H9 (cell line): Measurements from ENCODE around the gene CHADL. TPM values are rescaled to one million over a fixed set of nuclear protein-coding genes. Genes with fewer than 3 reads are reported as not detected.
A peak's percentile ranks its signal among the peaks of the same experiment; 100 is the strongest.

Experiments used
- DNase-seq: peaks from one replicate; pipeline ENCODE4 v3.0.0-alpha.2; 2017
- H2AFZ ChIP-seq: one replicate; pipeline ENCODE4 v1.6.1; 2013; ENCODE audit warnings: mild to moderate bottlenecking, low read length, control low read depth, moderate library complexity
- H2AK5ac ChIP-seq: 2 replicates; pipeline ENCODE4 v1.6.1; 2013; ENCODE audit warnings: low read length, control low read depth, mixed read lengths; ENCODE audit not compliant: insufficient read length
- H2BK120ac ChIP-seq: one replicate; pipeline ENCODE4 v1.6.1; 2013; ENCODE audit warnings: low read depth, mild to moderate bottlenecking, low read length, control low read depth, inconsistent platforms; ENCODE audit not compliant: poor library complexity, severe bottlenecking
- H2BK12ac ChIP-seq: 2 replicates; pipeline ENCODE4 v1.6.1; 2013; ENCODE audit warnings: low read length, control low read depth, mixed read lengths, low read depth; ENCODE audit not compliant: insufficient read length
- H2BK15ac ChIP-seq: 2 replicates; pipeline ENCODE4 v1.6.1; 2013; ENCODE audit warnings: low read depth, low read length, control low read depth
- H2BK20ac ChIP-seq: one replicate; pipeline ENCODE4 v1.6.1; 2013; ENCODE audit warnings: low read depth, mild to moderate bottlenecking, low read length, control low read depth, inconsistent platforms; ENCODE audit not compliant: poor library complexity, severe bottlenecking
- H2BK5ac ChIP-seq: 2 replicates; pipeline ENCODE4 v1.6.1; 2013; ENCODE audit warnings: low read length, control low read depth, mixed read lengths; ENCODE audit not compliant: insufficient read length
- H3K14ac ChIP-seq: 2 replicates; pipeline ENCODE4 v1.6.1; 2013; ENCODE audit warnings: low read length, control low read depth; ENCODE audit not compliant: insufficient read depth
- H3K18ac ChIP-seq: 2 replicates; pipeline ENCODE4 v1.6.1; 2013; ENCODE audit warnings: low read depth, mild to moderate bottlenecking, mixed read lengths, low read length, control low read depth; ENCODE audit not compliant: insufficient read length
- H3K23ac ChIP-seq: 2 replicates; pipeline ENCODE4 v1.6.1; 2013; ENCODE audit warnings: low read length, control low read depth, mixed read lengths, low read depth; ENCODE audit not compliant: insufficient read length
- H3K23me2 ChIP-seq: 2 replicates; pipeline ENCODE4 v1.6.1; 2013; ENCODE audit warnings: low read depth, mild to moderate bottlenecking, mixed read lengths, low read length, control low read depth; ENCODE audit not compliant: insufficient read length, poor library complexity, severe bottlenecking
- H3K27ac ChIP-seq: 2 replicates; pipeline ENCODE4 v1.5.1; 2013; ENCODE audit warnings: low read length, control low read depth, mixed read lengths, low read depth; ENCODE audit not compliant: insufficient read length
- H3K27me3 ChIP-seq: 2 replicates; pipeline ENCODE4 v1.6.1; 2013; ENCODE audit warnings: low read length, control low read depth, inconsistent platforms; ENCODE audit not compliant: insufficient read depth
- H3K4ac ChIP-seq: 2 replicates; pipeline ENCODE4 v1.6.1; 2013; ENCODE audit warnings: low read depth, mild to moderate bottlenecking, control low read depth, inconsistent platforms, low read length, moderate library complexity
- H3K4me1 ChIP-seq: 2 replicates; pipeline ENCODE4 v1.6.1; 2013; ENCODE audit warnings: low read length, control low read depth, inconsistent platforms; ENCODE audit not compliant: insufficient read depth
- H3K4me2 ChIP-seq: 2 replicates; pipeline ENCODE4 v1.6.1; 2013; ENCODE audit warnings: low read length, control low read depth, mixed read lengths; ENCODE audit not compliant: insufficient read length, insufficient read depth
- H3K56ac ChIP-seq: 2 replicates; pipeline ENCODE4 v1.6.1; 2013; ENCODE audit warnings: low read depth, mild to moderate bottlenecking, mixed read lengths, low read length, control low read depth; ENCODE audit not compliant: insufficient read length
- H3K79me1 ChIP-seq: 2 replicates; pipeline ENCODE4 v1.6.1; 2013; ENCODE audit warnings: low read depth, mild to moderate bottlenecking, moderate library complexity, low read length, control low read depth, inconsistent platforms; ENCODE audit not compliant: insufficient read depth, poor library complexity, severe bottlenecking
- H3K79me2 ChIP-seq: 2 replicates; pipeline ENCODE4 v1.6.1; 2013; ENCODE audit warnings: low read length, control low read depth, inconsistent platforms; ENCODE audit not compliant: insufficient read depth
- H3K9ac ChIP-seq: 2 replicates; pipeline ENCODE4 v1.6.1; 2013; ENCODE audit warnings: low read length, control low read depth, mixed read lengths; ENCODE audit not compliant: insufficient read length; ENCODE audit errors: extremely low read depth
- H3K9me3 ChIP-seq: one replicate; pipeline ENCODE4 v1.6.1; 2013; ENCODE audit warnings: low read depth, low read length, inconsistent platforms; ENCODE audit not compliant: control insufficient read depth
- H3T11ph ChIP-seq: one replicate; pipeline ENCODE4 v1.6.1; 2013; ENCODE audit warnings: mild to moderate bottlenecking, low read length, control low read depth, inconsistent platforms
- H4K20me1 ChIP-seq: one replicate; pipeline ENCODE4 v1.6.1; 2013; ENCODE audit not compliant: control insufficient read depth, insufficient read length, insufficient read depth
- H4K5ac ChIP-seq: 2 replicates; pipeline ENCODE4 v1.6.1; 2013; ENCODE audit warnings: low read depth, mild to moderate bottlenecking, mixed read lengths, low read length, control low read depth; ENCODE audit not compliant: insufficient read length
- H4K8ac ChIP-seq: replicated peaks from 2 replicates; pipeline ENCODE4 v1.6.1; 2013; ENCODE audit warnings: low read length, control low read depth, mixed read lengths, low read depth; ENCODE audit not compliant: insufficient read length
- H4K91ac ChIP-seq: 2 replicates; pipeline ENCODE4 v1.6.1; 2013; ENCODE audit warnings: low read depth, mild to moderate bottlenecking, moderate library complexity, mixed read lengths, low read length, control low read depth; ENCODE audit not compliant: insufficient read length
- H3K27ac Mint-ChIP-seq, 3 experiments: 2 replicates in 2 of 3; 3 replicates in 1 of 3; pipeline ENCODE4 v1.8.0; 2020 to 2021; ENCODE audit warnings: mixed read lengths in 3 of 3, mild to moderate bottlenecking in 1 of 3, moderate library complexity in 1 of 3
- H3K27me3 Mint-ChIP-seq: 2 replicates; pipeline ENCODE4 v1.8.0; 2021; ENCODE audit warnings: low read depth, mild to moderate bottlenecking, moderate library complexity, mixed read lengths
- H3K36me3 Mint-ChIP-seq, 3 experiments: 2 replicates in 2 of 3; 3 replicates in 1 of 3; pipeline ENCODE4 v1.8.0; 2020 to 2021; ENCODE audit warnings: low read depth in 3 of 3, mixed read lengths in 3 of 3; ENCODE audit not compliant: insufficient read depth in 1 of 3
- H3K4me1 Mint-ChIP-seq, 2 experiments: 2 replicates each; pipeline ENCODE4 v1.8.0; 2020; ENCODE audit warnings: mixed read lengths in 2 of 2
- H3K4me3 Mint-ChIP-seq, 2 experiments: 2 replicates in 1 of 2; 3 replicates in 1 of 2; pipeline ENCODE4 v1.8.0; 2020 to 2021; ENCODE audit warnings: mild to moderate bottlenecking in 2 of 2, mixed read lengths in 2 of 2, moderate library complexity in 1 of 2
- H3K9me3 Mint-ChIP-seq, 2 experiments: 2 replicates in 1 of 2; 3 replicates in 1 of 2; pipeline ENCODE4 v1.8.0; 2020; ENCODE audit warnings: mild to moderate bottlenecking in 2 of 2, mixed read lengths in 2 of 2, moderate library complexity in 1 of 2
- CTCF ChIP-seq: fragments of 200-600 bp; sonication (generic); conservative IDR thresholded peaks from 3 replicates; pipeline ENCODE4 v1.8.0; 2021; ENCODE audit warnings: antibody characterized with exemption, mild to moderate bottlenecking
- WGBS: extraction: QIAGEN DNeasy Blood & Tissue Kit; methylation state at CpG from one replicate; pipeline ENCODE4 v1.1.7; 2013; ENCODE audit warnings: missing lambda C conversion rate, low lambda C conversion rate, mixed read lengths; ENCODE audit not compliant: insufficient read length; ENCODE audit errors: extremely low coverage; 5-methylcytosine and 5-hydroxymethylcytosine counted together
- total RNA-seq: library from RNA; stranded (reverse); gene quantifications from 2 replicates; pipeline ENCODE4 v1.2.1, GENCODE V29; 2021

Gene CHADL
- total RNA-seq, 1 experiment from 2014 or later: 1.6 TPM

- Histone ChIP-seq H3K4me2 (no peak overlapping the region), H2BK12ac (no peak overlapping the region), H3K23me2 (no peaks in the 10 kb centered on the region), H3K9ac (no peak overlapping the region), H2AFZ (no peak overlapping the region), H2BK20ac (no peak overlapping the region), H3K18ac (no peak overlapping the region), H3K4ac (no peak overlapping the region), H2AK5ac (no peak overlapping the region), H4K20me1 (no peaks in the 10 kb centered on the region), H3T11ph (no peak overlapping the region), H2BK5ac (no peak overlapping the region), H4K8ac (no peak overlapping the region), H3K27me3 (no peaks in the 10 kb centered on the region), H4K5ac (no peak overlapping the region), H3K9me3 (no peaks in the 10 kb centered on the region), H3K4me1 (no peaks in the 10 kb centered on the region), H3K79me1 (no peaks in the 10 kb centered on the region), H3K14ac (no peak overlapping the region), H3K56ac (no peak overlapping the region), H3K23ac (no peak overlapping the region), H3K27ac (no peak overlapping the region), H2BK120ac (no peak overlapping the region), H3K79me2 (no peaks in the 10 kb centered on the region), H4K91ac (no peak overlapping the region), H2BK15ac (no peak overlapping the region)
- no peak overlapping the region for H3K4me3 Mint-ChIP-seq
- no peak overlapping the region; a peak in 1 of 7 replicates for H3K27ac Mint-ChIP-seq
- no CpG with 5 or more reads among the region's 21 CpGs for WGBS
- peaks cover 13 to 53% (median 40%) of the 10 kb centered on the region in 3 experiments; a peak in 6 of 7 replicates for H3K36me3 Mint-ChIP-seq
- peak; percentile 71 for DNase-seq
- H3K4me1 Mint-ChIP-seq: no peaks in the 10 kb centered on the region
- H3K27me3 Mint-ChIP-seq: no peaks in the 10 kb centered on the region
- peak; percentile 64 for TF ChIP-seq CTCF
- no peaks in the 10 kb centered on the region for H3K9me3 Mint-ChIP-seq
Observed at GRCh38 chr22:41245917-41246499, 5.3 kb upstream of the CHADL start.
